ENCODE data around the gene UBASH3A. TPM values are rescaled to one million over a fixed set of nuclear protein-coding genes. Genes with fewer than 3 reads are reported as not detected.

The UBASH3A gene
- total RNA-seq, 1 donor from 2014 or later, result 86.0 TPM

DNA sequence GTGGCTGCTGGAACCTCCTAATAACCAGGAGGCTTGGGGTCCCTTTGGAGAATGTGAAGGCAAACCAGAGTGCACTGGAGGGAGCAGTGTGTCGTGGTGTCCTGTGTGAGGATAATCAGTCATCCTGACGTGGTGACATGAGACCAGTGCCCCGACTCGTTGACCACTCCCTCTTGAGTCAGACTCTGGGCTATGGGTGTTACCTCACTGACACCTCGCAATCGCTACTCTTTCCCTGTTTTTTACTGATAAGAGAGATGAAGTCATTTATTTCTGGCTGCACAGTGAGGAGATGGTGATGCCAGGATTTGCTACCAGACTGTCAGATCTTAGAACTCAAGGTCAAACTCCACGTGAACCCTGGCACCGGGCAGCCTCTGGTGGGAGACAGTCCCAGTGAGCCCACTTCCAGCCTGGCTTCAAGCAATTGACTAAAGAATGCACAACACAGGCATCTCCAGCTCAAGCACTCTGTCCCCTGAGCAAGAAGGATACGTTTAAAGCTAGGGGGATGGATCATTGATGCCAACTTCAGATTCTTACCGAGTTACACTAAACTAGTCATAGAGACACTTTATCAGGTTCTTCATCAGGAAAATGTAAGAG is 30.3 kb downstream of the UBASH3A start:
- peaks cover 100% of the 10 kb centered on the region for H3K36me3 Mint-ChIP-seq (ENCODE audit: low read depth)
- H3K9me3 Mint-ChIP-seq, result peaks cover 25% of the 10 kb centered on the region
- no peak overlapping the region for H3K4me3 Mint-ChIP-seq (ENCODE audit: low read depth)
- intact Hi-C loops (cut with micrococcal nuclease), result loop anchor here (1.0 kb wide), 1 partner anchor 9 kb away; no protein-coding TSS in a partner anchor
- DNase-seq (ENCODE audit: low spot score), result no peak
- H3K27me3 Mint-ChIP-seq (ENCODE audit: low read depth), result no peaks in the 10 kb centered on the region
- peak overlapping the region; percentile 69 for H3K27ac Mint-ChIP-seq
- peaks cover 59% of the 10 kb centered on the region for H3K4me1 Mint-ChIP-seq (ENCODE audit: low read depth)

DNA sequence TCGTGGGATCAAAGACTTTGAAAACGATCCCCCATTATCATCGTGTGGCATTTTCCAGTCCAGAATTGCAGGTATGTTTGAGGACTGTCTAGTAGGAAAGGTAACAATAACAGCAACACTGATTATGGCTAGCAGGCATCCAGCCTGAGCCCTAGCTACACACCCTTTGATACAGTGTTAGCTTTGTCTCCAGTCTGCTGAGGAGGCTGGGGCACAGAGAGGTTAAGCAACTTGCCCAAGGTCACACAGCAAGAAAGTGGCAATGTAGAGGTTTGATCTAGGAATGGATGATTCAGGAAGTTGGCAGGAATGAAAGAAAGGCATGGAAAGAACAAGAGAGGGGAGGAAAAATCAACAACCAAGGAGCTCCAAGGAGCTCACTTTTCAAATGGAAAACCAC is 31.2 kb downstream of the UBASH3A start:
- no peak for DNase-seq (ENCODE audit: low spot score)
- peaks cover 100% of the 10 kb centered on the region for H3K36me3 Mint-ChIP-seq (ENCODE audit: low read depth)
- H3K4me3 Mint-ChIP-seq (ENCODE audit: low read depth), result no peak overlapping the region
- no peaks in the 10 kb centered on the region for H3K27me3 Mint-ChIP-seq (ENCODE audit: low read depth)
- H3K27ac Mint-ChIP-seq, result peak overlapping the region; percentile 68
- peaks cover 29% of the 10 kb centered on the region for H3K9me3 Mint-ChIP-seq
- H3K4me1 Mint-ChIP-seq (ENCODE audit: low read depth), result peaks cover 67% of the 10 kb centered on the region
- intact Hi-C loops (cut with micrococcal nuclease), result loop anchor here (1.0 kb wide), 1 partner anchor 10 kb away; no protein-coding TSS in a partner anchor

DNA sequence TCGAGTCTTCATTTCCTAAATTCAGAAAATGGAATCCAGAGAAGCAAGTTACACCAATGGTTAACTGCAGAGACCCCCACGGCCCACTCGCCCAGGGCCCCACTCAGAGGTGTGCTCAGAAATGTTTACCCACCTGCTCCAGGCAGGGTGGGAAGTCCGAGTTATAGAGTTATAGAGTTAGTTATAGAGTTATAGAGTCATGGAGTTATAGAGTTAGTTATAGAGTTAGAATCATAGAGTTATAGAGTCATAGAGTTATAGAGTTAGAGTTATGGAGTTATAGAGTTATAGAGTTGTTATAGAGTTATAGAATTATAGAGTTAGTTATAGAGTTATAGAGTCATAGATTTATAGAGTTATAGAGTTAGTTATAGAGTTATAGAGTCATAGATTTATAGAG is 31.7 kb downstream of the UBASH3A start:
- Mint-ChIP-seq H3K9me3 (peaks cover 30% of the 10 kb centered on the region), H3K27me3 (ENCODE audit: low read depth) (no peaks in the 10 kb centered on the region), H3K27ac (peak overlapping the region; percentile 68), H3K36me3 (ENCODE audit: low read depth) (peaks cover 100% of the 10 kb centered on the region), H3K4me3 (ENCODE audit: low read depth) (no peak overlapping the region), H3K4me1 (ENCODE audit: low read depth) (peaks cover 72% of the 10 kb centered on the region)
- no peak for DNase-seq (ENCODE audit: low spot score)
- intact Hi-C loops (cut with micrococcal nuclease), result no loop called here

DNA sequence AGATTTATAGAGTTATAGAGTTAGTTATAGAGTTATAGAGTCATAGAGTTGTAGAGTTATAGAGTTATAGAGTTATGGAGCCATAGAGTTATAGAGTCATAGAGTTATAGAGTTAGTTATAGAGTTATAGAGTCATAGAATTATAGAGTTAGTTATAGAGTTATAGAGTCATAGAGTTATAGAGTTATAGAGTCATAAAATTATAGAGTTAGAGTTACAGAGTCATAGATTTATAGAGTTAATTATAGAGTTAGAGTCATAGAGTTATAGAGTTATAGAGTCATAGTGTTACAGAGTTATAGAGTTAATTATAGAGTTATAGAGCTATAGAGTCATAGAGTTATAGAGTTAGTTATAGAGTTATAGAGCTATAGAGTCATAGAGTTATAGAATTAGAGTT is 32.1 kb downstream of the UBASH3A start:
- Mint-ChIP-seq H3K9me3 (peaks cover 30% of the 10 kb centered on the region), H3K4me1 (ENCODE audit: low read depth) (peaks cover 77% of the 10 kb centered on the region), H3K4me3 (ENCODE audit: low read depth) (no peak overlapping the region), H3K27ac (no peak overlapping the region), H3K27me3 (ENCODE audit: low read depth) (no peaks in the 10 kb centered on the region), H3K36me3 (ENCODE audit: low read depth) (peaks cover 100% of the 10 kb centered on the region)
- intact Hi-C loops (cut with micrococcal nuclease), result no loop called here
- DNase-seq (ENCODE audit: low spot score), result no peak

DNA sequence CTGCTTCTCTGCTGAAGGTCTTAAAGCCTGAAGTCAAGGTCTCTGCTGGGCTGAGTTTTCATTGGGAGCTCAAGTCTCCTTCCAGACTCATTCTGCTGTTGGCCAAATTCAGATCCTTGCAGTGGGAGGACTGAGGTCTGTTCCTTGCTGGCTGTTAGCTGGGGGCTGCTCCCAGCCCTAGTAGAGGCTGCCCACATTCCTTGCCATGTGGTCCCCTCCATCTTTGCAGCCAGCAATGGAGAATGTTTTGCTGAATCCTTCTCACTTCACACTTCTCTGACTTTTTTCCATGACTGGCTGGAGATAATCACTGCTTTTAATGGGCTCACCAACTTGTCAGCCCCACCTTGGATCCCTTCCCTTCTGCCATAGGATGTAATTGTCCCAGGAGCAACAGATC is 33.2 kb downstream of the UBASH3A start:
- intact Hi-C loops (cut with micrococcal nuclease), result no loop called here
- Mint-ChIP-seq H3K27me3 (ENCODE audit: low read depth) (no peaks in the 10 kb centered on the region), H3K4me1 (ENCODE audit: low read depth) (peaks cover 82% of the 10 kb centered on the region), H3K9me3 (peaks cover 23% of the 10 kb centered on the region), H3K27ac (peak overlapping the region; percentile 48), H3K4me3 (ENCODE audit: low read depth) (no peak overlapping the region), H3K36me3 (ENCODE audit: low read depth) (peaks cover 100% of the 10 kb centered on the region)
- DNase-seq (ENCODE audit: low spot score), result no peak

DNA sequence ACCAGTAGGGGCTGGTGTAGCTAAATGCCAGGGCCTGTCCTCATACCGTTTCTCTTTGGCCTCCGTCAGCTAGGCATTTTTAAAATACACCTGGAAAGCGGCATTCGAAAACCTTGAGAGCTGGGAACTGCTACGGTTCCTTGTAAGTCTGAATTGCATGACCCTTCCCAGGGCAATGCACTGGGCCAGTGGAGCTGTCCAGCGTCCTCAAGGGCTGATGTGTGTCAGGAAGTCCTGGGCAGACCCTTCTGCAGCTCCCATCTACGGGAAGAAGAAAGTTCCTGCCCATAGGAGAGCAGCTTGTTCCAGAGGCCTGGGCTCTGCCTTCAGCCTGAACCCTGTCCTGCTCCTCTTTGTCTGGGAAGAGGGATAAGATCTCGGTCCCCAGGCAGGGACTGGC is 34.1 kb downstream of the UBASH3A start:
- DNase-seq (ENCODE audit: low spot score), result no peak
- intact Hi-C loops (cut with micrococcal nuclease), result no loop called here
- H3K4me1 Mint-ChIP-seq (ENCODE audit: low read depth), result peaks cover 81% of the 10 kb centered on the region
- peak overlapping the region; percentile 64 for H3K27ac Mint-ChIP-seq
- peaks cover 100% of the 10 kb centered on the region for H3K36me3 Mint-ChIP-seq (ENCODE audit: low read depth)
- H3K9me3 Mint-ChIP-seq, result peaks cover 14% of the 10 kb centered on the region
- no peak overlapping the region for H3K4me3 Mint-ChIP-seq (ENCODE audit: low read depth)
- H3K27me3 Mint-ChIP-seq (ENCODE audit: low read depth), result no peaks in the 10 kb centered on the region

DNA sequence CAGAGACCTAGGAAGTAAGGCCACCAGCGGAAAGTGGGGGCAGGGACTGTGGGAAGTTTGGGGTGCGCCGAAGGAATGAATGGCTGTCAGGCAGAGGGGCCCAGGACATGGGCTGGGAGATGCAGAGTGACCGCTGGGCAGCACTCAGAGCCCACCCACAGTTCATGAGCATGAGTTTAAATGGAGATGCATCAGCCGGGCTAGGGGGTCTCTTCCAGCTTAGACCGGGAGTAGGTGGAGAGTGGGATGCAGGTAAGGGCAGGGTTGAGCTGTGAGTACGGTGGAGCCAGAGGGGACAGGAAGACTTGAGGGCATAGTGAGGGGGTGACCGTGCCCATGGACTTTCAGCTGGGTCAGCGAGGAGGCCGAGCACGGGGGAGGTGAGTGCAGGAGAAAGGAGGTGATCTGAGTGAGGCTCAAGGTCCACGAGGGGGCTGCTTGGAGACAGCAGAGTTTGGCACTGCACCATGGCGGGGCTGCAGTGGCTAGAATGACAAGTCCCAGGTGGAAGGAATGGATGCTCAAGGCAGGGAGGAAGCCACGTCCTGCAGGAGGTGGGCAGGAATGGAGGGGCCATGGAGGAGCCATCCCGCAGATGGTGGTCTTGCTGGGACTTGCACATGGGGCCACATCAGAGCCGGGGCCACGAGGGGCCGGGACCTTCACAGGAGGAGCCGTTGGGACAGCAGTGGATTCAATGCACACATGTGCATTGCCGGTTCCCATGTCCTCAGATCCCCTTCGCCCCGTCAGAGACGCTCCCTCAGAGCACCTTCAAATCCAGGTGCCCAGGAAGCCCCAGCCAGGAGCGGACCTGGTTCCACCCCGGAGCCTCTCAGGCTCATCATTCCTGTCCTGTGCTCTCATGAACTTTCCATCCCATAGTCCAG is 34.9 kb downstream of the UBASH3A start:
- Mint-ChIP-seq H3K9me3 (peaks cover 13% of the 10 kb centered on the region), H3K4me1 (ENCODE audit: low read depth) (peaks cover 75% of the 10 kb centered on the region), H3K27me3 (ENCODE audit: low read depth) (no peaks in the 10 kb centered on the region), H3K36me3 (ENCODE audit: low read depth) (peaks cover 100% of the 10 kb centered on the region), H3K4me3 (ENCODE audit: low read depth) (no peak overlapping the region), H3K27ac (peak overlapping the region; percentile 96)
- intact Hi-C loops (cut with micrococcal nuclease), result no loop called here
- DNase-seq (ENCODE audit: low spot score), result no peak

DNA sequence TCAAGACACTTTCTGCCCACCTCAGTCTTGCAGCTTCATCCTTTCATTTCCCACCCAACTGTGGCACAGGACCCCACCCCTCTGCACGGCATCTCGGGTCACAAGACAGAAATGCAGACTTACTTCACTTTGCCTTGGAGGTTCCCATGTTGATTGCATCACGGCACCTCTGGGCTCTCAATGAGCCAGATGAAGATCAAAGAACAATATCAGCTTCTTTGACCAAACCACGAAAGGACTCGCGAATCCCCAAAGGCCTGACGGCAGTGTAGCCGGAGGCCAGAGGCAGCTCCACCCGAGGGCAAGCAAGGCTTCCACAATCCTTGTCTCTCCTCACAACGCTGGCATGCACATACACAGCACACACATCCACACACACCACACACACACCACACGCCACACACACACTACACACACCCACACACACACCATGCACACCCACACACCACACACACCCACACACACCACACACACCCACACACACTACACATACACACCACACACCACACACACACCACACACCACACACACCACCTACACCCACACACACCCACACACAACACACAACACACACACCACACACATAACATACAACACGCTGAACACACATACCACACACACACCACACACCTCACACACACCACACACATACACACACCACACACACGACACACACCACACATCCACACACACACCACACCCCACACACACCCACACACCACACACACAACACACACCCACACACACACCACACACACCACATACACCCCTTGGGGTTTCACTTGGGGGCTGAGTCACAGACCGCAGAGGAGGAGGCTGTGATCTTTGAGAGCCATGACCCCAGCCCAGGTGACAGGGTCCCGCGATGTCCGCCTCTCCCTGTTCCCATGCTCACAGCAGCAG is 35.8 kb downstream of the UBASH3A start:
- peaks cover 99% of the 10 kb centered on the region for H3K36me3 Mint-ChIP-seq (ENCODE audit: low read depth)
- intact Hi-C loops (cut with micrococcal nuclease), result loop anchor here (1.0 to 2.0 kb wide), 2 partner anchors 16 to 37 kb away; partner anchors contain the start of gene UBASH3A
- DNase-seq (ENCODE audit: low spot score), result no peak
- no peaks in the 10 kb centered on the region for H3K27me3 Mint-ChIP-seq (ENCODE audit: low read depth)
- peaks cover 13% of the 10 kb centered on the region for H3K9me3 Mint-ChIP-seq
- H3K4me3 Mint-ChIP-seq (ENCODE audit: low read depth), result peak overlapping the region; percentile 15
- peaks cover 67% of the 10 kb centered on the region for H3K4me1 Mint-ChIP-seq (ENCODE audit: low read depth)
- H3K27ac Mint-ChIP-seq, result peak overlapping the region; percentile 96

DNA sequence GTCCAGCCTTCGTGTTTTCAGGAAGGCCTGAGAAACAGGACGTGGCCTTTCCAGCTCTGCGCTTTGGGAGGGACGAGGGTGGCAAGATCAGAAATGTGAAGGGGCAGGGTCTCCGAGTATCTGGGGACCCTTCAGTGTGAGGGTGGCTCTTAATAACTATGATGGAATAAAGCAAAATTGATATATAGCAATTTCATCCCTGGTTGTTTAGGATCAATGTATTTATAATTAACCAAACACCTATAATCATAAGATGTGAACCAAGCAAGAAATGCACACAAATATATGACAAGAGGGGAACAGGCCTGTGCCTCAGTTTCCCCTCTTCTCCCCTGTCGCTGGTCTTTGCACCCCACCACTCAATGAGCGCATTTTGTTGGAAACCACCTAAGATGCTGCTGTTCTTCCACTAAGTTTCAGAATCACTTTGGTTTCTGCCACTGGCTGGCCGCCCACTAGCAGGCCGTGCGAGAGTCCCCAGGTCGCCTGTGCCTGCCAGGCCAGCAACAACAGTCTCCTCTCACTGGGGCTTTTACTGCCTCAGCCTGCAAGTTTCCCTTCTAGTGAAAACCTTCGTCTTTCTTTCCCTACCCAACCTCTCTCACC is 36.6 kb downstream of the UBASH3A start:
- peak overlapping the region; percentile 96 for H3K27ac Mint-ChIP-seq
- H3K4me3 Mint-ChIP-seq (ENCODE audit: low read depth), result peak overlapping the region; percentile 14
- DNase-seq (ENCODE audit: low spot score), result no peak
- no peaks in the 10 kb centered on the region for H3K27me3 Mint-ChIP-seq (ENCODE audit: low read depth)
- H3K36me3 Mint-ChIP-seq (ENCODE audit: low read depth), result peaks cover 99% of the 10 kb centered on the region
- intact Hi-C loops (cut with micrococcal nuclease), result loop anchor here (1.0 to 2.0 kb wide), 2 partner anchors 17 to 37 kb away; partner anchors contain the start of gene UBASH3A
- peaks cover 12% of the 10 kb centered on the region for H3K9me3 Mint-ChIP-seq
- peaks cover 61% of the 10 kb centered on the region for H3K4me1 Mint-ChIP-seq (ENCODE audit: low read depth)

DNA sequence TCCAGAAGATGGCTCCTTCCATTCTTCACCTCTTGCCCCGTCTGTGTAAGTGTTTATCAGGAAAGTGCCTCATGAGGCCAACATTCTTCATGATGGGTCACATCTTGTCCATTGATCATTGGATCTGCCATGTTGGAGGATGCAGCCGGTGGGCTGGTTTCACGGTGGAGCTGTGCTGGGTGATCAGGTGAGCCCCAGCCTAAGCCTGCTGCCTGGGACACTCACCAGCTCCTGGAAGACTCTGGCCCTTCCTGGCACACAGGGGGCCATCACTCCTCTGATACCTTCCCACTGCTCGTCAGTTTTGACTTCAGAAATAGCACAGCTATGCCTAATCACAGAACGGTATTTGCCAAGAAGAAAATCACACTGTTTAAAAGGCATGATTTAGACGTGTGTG is 38.3 kb downstream of the UBASH3A start:
- peak overlapping the region; percentile 81 for H3K27ac Mint-ChIP-seq
- H3K36me3 Mint-ChIP-seq (ENCODE audit: low read depth), result peaks cover 99% of the 10 kb centered on the region
- H3K4me1 Mint-ChIP-seq (ENCODE audit: low read depth), result peaks cover 61% of the 10 kb centered on the region
- H3K27me3 Mint-ChIP-seq (ENCODE audit: low read depth), result no peaks in the 10 kb centered on the region
- intact Hi-C loops (cut with micrococcal nuclease), result loop anchor here (2.0 kb wide), 1 partner anchor 39 kb away; the partner anchor contains the start of gene UBASH3A
- no peak overlapping the region for H3K4me3 Mint-ChIP-seq (ENCODE audit: low read depth)
- no peak for DNase-seq (ENCODE audit: low spot score)
- H3K9me3 Mint-ChIP-seq, result peaks cover 4% of the 10 kb centered on the region

DNA sequence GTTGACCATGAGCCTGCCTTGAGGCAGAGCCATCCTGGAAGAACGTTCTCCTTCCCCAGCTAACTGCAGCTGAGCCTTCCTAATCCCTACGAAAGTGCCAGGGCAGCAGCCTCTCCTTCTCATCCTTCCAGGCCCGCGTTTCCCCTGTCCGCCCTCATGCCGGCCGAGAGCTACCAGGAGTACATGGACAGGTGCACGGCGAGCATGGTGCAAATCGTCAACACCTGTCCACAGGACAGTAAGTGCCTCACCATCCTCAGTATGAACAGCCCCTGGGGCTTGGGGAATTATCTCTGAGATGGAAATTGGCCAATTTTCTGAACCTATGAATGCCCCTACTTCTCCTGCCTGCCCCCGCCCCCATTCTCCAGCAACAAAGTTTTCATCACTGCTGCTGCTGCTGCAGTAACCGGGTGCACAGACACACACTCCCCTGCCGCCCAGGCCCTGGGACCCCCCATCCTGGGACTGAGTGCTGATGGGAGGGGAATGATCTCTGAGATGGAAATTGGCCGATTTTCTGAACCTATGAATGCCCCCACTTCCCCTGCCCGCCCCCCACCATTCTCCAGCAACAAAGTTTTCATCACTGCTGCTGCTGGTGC is 39.6 kb downstream of the UBASH3A start:
- no peaks in the 10 kb centered on the region for H3K27me3 Mint-ChIP-seq (ENCODE audit: low read depth)
- DNase-seq (ENCODE audit: low spot score), result no peak
- H3K4me1 Mint-ChIP-seq (ENCODE audit: low read depth), result peaks cover 58% of the 10 kb centered on the region
- peak overlapping the region; percentile 70 for H3K27ac Mint-ChIP-seq
- H3K36me3 Mint-ChIP-seq (ENCODE audit: low read depth), result peaks cover 99% of the 10 kb centered on the region
- H3K4me3 Mint-ChIP-seq (ENCODE audit: low read depth), result no peak overlapping the region
- intact Hi-C loops (cut with micrococcal nuclease), result no loop called here
- peaks cover 4% of the 10 kb centered on the region for H3K9me3 Mint-ChIP-seq

All from activated T-helper 2 cell treated with anti-CD3 and anti-CD28 coated beads, Interferon-gamma antibody, Interleukin-2, Interleukin-4, amounts not matched to agents 10 μg/mL and 5 μg/mL and 100 μg/mL, durations not matched to agents 14 hours and 24 hours and 36 hours (primary cell).